Measurements from ENCODE around the gene NCDN. TPM values are rescaled to one million over a fixed set of nuclear protein-coding genes. Genes with fewer than 3 reads are reported as not detected.

NCDN gene
- total RNA-seq, 2 donors from 2014 or later = 25.3 to 33.4 TPM

GRCh38 chr1:35569936-35570335 lies 12.3 kb downstream of the NCDN start:
- H3K36me3 Mint-ChIP-seq (ENCODE audit: low read depth) = peaks cover 3% of the 10 kb centered on the region
- Histone ChIP-seq H3K9me3 (ENCODE audit: control insufficient read depth, low read length) (no peaks in the 10 kb centered on the region), H3K27ac (ENCODE audit: low read depth, low read length) (no peak overlapping the region), H3K4me1 (ENCODE audit: control insufficient read depth, insufficient read depth, low read length) (peaks cover 4% of the 10 kb centered on the region), H3K36me3 (ENCODE audit: control insufficient read depth, insufficient read depth, low read length) (peaks cover 3% of the 10 kb centered on the region), H3K9ac (ENCODE audit: extremely low read depth, low read length, poor library complexity, severe bottlenecking) (no peak overlapping the region), H3K27me3 (ENCODE audit: control insufficient read depth, insufficient read depth, low read length, poor library complexity, severe bottlenecking) (peaks cover 54% of the 10 kb centered on the region), H3K4me3 (ENCODE audit: low read length) (no peak overlapping the region)
- WGBS, 2 experiments (ENCODE audit: insufficient coverage in 1 of 2, insufficient read length in 1 of 2) = 50 to 64% methylated on average over 1 of the region's 1 CpG
- no peaks in the 10 kb centered on the region for H3K9me3 Mint-ChIP-seq
- H3K4me1 Mint-ChIP-seq = peaks cover 4% of the 10 kb centered on the region
- no peak for DNase-seq
- peaks cover 67% of the 10 kb centered on the region for H3K27me3 Mint-ChIP-seq (ENCODE audit: insufficient read depth)
- no peak for TF ChIP-seq CTCF (conservative IDR thresholded peaks at IDR 0.05)
- H3K4me3 Mint-ChIP-seq = no peak overlapping the region
- H3K27ac Mint-ChIP-seq = no peak overlapping the region

- no peak overlapping the region for H3K27ac Mint-ChIP-seq
- 89 to 92% methylated on average over 9 to 10 of the region's 10 CpGs for WGBS, 2 experiments (ENCODE audit: insufficient coverage in 1 of 2, insufficient read length in 1 of 2)
- DNase-seq = no peak
- H3K9ac ChIP-seq (ENCODE audit: extremely low read depth, low read length, poor library complexity, severe bottlenecking) = no peak overlapping the region
- no peak overlapping the region for H3K27ac ChIP-seq (ENCODE audit: low read depth, low read length)
- H3K27me3 ChIP-seq (ENCODE audit: control insufficient read depth, insufficient read depth, low read length, poor library complexity, severe bottlenecking) = peaks cover 61% of the 10 kb centered on the region
- H3K4me1 ChIP-seq (ENCODE audit: control insufficient read depth, insufficient read depth, low read length) = peaks cover 4% of the 10 kb centered on the region
- no peaks in the 10 kb centered on the region for H3K9me3 ChIP-seq (ENCODE audit: control insufficient read depth, low read length)
- no peaks in the 10 kb centered on the region for H3K9me3 Mint-ChIP-seq
- H3K27me3 Mint-ChIP-seq (ENCODE audit: insufficient read depth) = peaks cover 74% of the 10 kb centered on the region
- H3K4me1 Mint-ChIP-seq = peaks cover 4% of the 10 kb centered on the region
- H3K36me3 Mint-ChIP-seq (ENCODE audit: low read depth) = peaks cover 3% of the 10 kb centered on the region
- TF ChIP-seq CTCF (conservative IDR thresholded peaks at IDR 0.05) = no peak
- no peaks in the 10 kb centered on the region for H3K36me3 ChIP-seq (ENCODE audit: control insufficient read depth, insufficient read depth, low read length)
- H3K4me3 Mint-ChIP-seq = no peak overlapping the region
- H3K4me3 ChIP-seq (ENCODE audit: low read length) = no peak overlapping the region
Observed at GRCh38 chr1:35570589-35571137, 13.1 kb downstream of the NCDN start.

GRCh38 chr1:35571263-35571662 lies 13.7 kb downstream of the NCDN start:
- no peak overlapping the region for H3K4me3 Mint-ChIP-seq
- no peak overlapping the region for H3K9ac ChIP-seq (ENCODE audit: extremely low read depth, low read length, poor library complexity, severe bottlenecking)
- H3K36me3 Mint-ChIP-seq (ENCODE audit: low read depth) = peaks cover 3% of the 10 kb centered on the region
- H3K4me1 Mint-ChIP-seq = peaks cover 4% of the 10 kb centered on the region
- no peaks in the 10 kb centered on the region for H3K9me3 ChIP-seq (ENCODE audit: control insufficient read depth, low read length)
- TF ChIP-seq CTCF (conservative IDR thresholded peaks at IDR 0.05) = no peak
- WGBS, 2 experiments (ENCODE audit: insufficient coverage in 1 of 2, insufficient read length in 1 of 2) = 88 to 93% methylated on average over 5 to 8 of the region's 8 CpGs
- H3K36me3 ChIP-seq (ENCODE audit: control insufficient read depth, insufficient read depth, low read length) = no peaks in the 10 kb centered on the region
- H3K27ac Mint-ChIP-seq = no peak overlapping the region
- no peak overlapping the region for H3K4me3 ChIP-seq (ENCODE audit: low read length)
- H3K4me1 ChIP-seq (ENCODE audit: control insufficient read depth, insufficient read depth, low read length) = no peaks in the 10 kb centered on the region
- H3K27me3 ChIP-seq (ENCODE audit: control insufficient read depth, insufficient read depth, low read length, poor library complexity, severe bottlenecking) = peaks cover 67% of the 10 kb centered on the region
- no peak for DNase-seq
- no peak overlapping the region for H3K27ac ChIP-seq (ENCODE audit: low read depth, low read length)
- H3K27me3 Mint-ChIP-seq (ENCODE audit: insufficient read depth) = peaks cover 80% of the 10 kb centered on the region
- no peaks in the 10 kb centered on the region for H3K9me3 Mint-ChIP-seq

All from endodermal cell (in vitro differentiated cells).